MM.1S (cell line): ENCODE data around the gene ERMN.
A peak's percentile ranks its signal among the peaks of the same experiment; 100 is the strongest.

Experiments
- DNase-seq: peaks from one replicate; pipeline ENCODE4 v3.0.0-alpha.2; 2015
- H2AFZ ChIP-seq: fragments of 300-600 bp; sonication (generic); 2 replicates; pipeline ENCODE4 v1.6.0; 2016; ENCODE audit warnings: antibody characterized with exemption, low read length
- H3F3A ChIP-seq: fragments of 300-600 bp; sonication (generic); 2 replicates; pipeline ENCODE4 v1.6.1; 2016; ENCODE audit warnings: mild to moderate bottlenecking, antibody characterized with exemption, low read length, moderate library complexity, mixed read lengths; ENCODE audit not compliant: insufficient read depth
- H3K27ac ChIP-seq: fragments of 300-600 bp; sonication (generic); 2 replicates; pipeline ENCODE4 v1.5.1; 2016; ENCODE audit warnings: mild to moderate bottlenecking, low read length
- H3K27me3 ChIP-seq: fragments of 300-600 bp; sonication (generic); replicated peaks from 2 replicates; pipeline ENCODE4 v1.6.0; 2016; ENCODE audit warnings: low read length; ENCODE audit not compliant: insufficient read depth
- H3K36me3 ChIP-seq: fragments of 300-600 bp; sonication (generic); replicated peaks from 2 replicates; pipeline ENCODE4 v1.6.1; 2016; ENCODE audit warnings: mild to moderate bottlenecking, low read length, mixed read lengths; ENCODE audit not compliant: insufficient read depth
- H3K4me1 ChIP-seq: fragments of 300-600 bp; sonication (generic); 2 replicates; pipeline ENCODE4 v1.6.1; 2016; ENCODE audit warnings: low read length, mixed read lengths
- H3K4me2 ChIP-seq: fragments of 300-600 bp; sonication (generic); 2 replicates; pipeline ENCODE4 v1.6.0; 2016; ENCODE audit warnings: low read depth, low read length
- H3K4me3 ChIP-seq: fragments of 300-600 bp; sonication (generic); 2 replicates; pipeline ENCODE4 v1.5.1; 2016; ENCODE audit warnings: low read length, mixed read lengths
- H3K79me2 ChIP-seq: fragments of 300-600 bp; sonication (generic); 2 replicates; pipeline ENCODE4 v1.6.1; 2016; ENCODE audit warnings: mixed run types, low read length, mixed read lengths
- H3K9ac ChIP-seq: fragments of 300-600 bp; sonication (generic); 2 replicates; pipeline ENCODE4 v1.6.1; 2016; ENCODE audit warnings: low read length, mixed read lengths
- H3K9me2 ChIP-seq: fragments of 300-600 bp; sonication (generic); replicated peaks from 2 replicates; pipeline ENCODE4 v1.6.1; 2016; ENCODE audit warnings: mild to moderate bottlenecking, low read length, mixed read lengths; ENCODE audit not compliant: insufficient read depth
- H3K9me3 ChIP-seq: fragments of 300-600 bp; sonication (generic); replicated peaks from 2 replicates; pipeline ENCODE4 v1.6.1; 2016; ENCODE audit warnings: mild to moderate bottlenecking, low read length, mixed read lengths; ENCODE audit not compliant: insufficient read depth
- H4K20me1 ChIP-seq: fragments of 300-600 bp; sonication (generic); 2 replicates; pipeline ENCODE4 v1.6.1; 2016; ENCODE audit warnings: mild to moderate bottlenecking, low read length, moderate library complexity, mixed read lengths; ENCODE audit not compliant: insufficient read depth
- CTCF ChIP-seq: fragments of 300-600 bp; sonication (generic); IDR thresholded peaks from 2 replicates; pipeline ENCODE4 v1.5.1; 2016; ENCODE audit warnings: antibody characterized with exemption, low read length, mixed read lengths
- EZH2 ChIP-seq: fragments of 300-600 bp; sonication (generic); optimal IDR thresholded peaks from 2 replicates; pipeline ENCODE3; 2017; ENCODE audit warnings: low read depth, mild to moderate bottlenecking, antibody characterized with exemption, low read length, mixed read lengths
- EZH2phosphoT487 ChIP-seq: fragments of 300-600 bp; sonication (generic); IDR thresholded peaks from 2 replicates; pipeline ENCODE4 v1.6.1; 2018; ENCODE audit warnings: antibody characterized with exemption, low read length

Gene ERMN

GRCh38 chr2:157339965-157340655, 14.5 kb upstream of the ERMN start:
- Histone ChIP-seq H3K4me3 (no peak overlapping the region), H2AFZ (no peak overlapping the region), H3K27ac (no peak overlapping the region), H4K20me1 (no peaks in the 10 kb centered on the region), H3K9ac (no peak overlapping the region), H3K9me3 (no peaks in the 10 kb centered on the region), H3K4me2 (no peak overlapping the region), H3K27me3 (no peaks in the 10 kb centered on the region), H3K36me3 (no peaks in the 10 kb centered on the region), H3K9me2 (no peaks in the 10 kb centered on the region), H3F3A (no peaks in the 10 kb centered on the region), H3K79me2 (no peaks in the 10 kb centered on the region), H3K4me1 (peaks cover 8% of the 10 kb centered on the region)
- DNase-seq, result no peak
- TF ChIP-seq CTCF, result no peak
- TF ChIP-seq EZH2phosphoT487, result no peak
- no peak for TF ChIP-seq EZH2

- H3K36me3 ChIP-seq, result no peaks in the 10 kb centered on the region
- H3K27ac ChIP-seq, result no peak overlapping the region
- no peak overlapping the region for H2AFZ ChIP-seq
- H3F3A ChIP-seq, result no peaks in the 10 kb centered on the region
- H3K27me3 ChIP-seq, result no peaks in the 10 kb centered on the region
- peaks cover 8% of the 10 kb centered on the region for H3K4me1 ChIP-seq
- no peak overlapping the region for H3K4me3 ChIP-seq
- no peaks in the 10 kb centered on the region for H3K9me2 ChIP-seq
- TF ChIP-seq EZH2, result no peak
- TF ChIP-seq CTCF, result no peak
- TF ChIP-seq EZH2phosphoT487, result no peak
- H3K4me2 ChIP-seq, result no peak overlapping the region
- H3K79me2 ChIP-seq, result no peaks in the 10 kb centered on the region
- DNase-seq, result no peak
- no peak overlapping the region for H3K9ac ChIP-seq
- no peaks in the 10 kb centered on the region for H3K9me3 ChIP-seq
- H4K20me1 ChIP-seq, result no peaks in the 10 kb centered on the region
These were observed 12.4 kb upstream of the ERMN start for GRCh38 chr2:157337978-157338377.

- no peaks in the 10 kb centered on the region for H3K27me3 ChIP-seq
- no peaks in the 10 kb centered on the region for H3K79me2 ChIP-seq
- DNase-seq, result peak; percentile 58
- no peak overlapping the region for H2AFZ ChIP-seq
- no peak overlapping the region for H3K27ac ChIP-seq
- no peak overlapping the region; the same call in 1 of the 2 replicates for H3K4me2 ChIP-seq
- H3K9me2 ChIP-seq, result no peaks in the 10 kb centered on the region
- H3K4me3 ChIP-seq, result no peak overlapping the region
- H3K36me3 ChIP-seq, result no peaks in the 10 kb centered on the region
- no peaks in the 10 kb centered on the region for H3F3A ChIP-seq
- H4K20me1 ChIP-seq, result no peaks in the 10 kb centered on the region
- no peak overlapping the region for H3K9ac ChIP-seq
- no peaks in the 10 kb centered on the region for H3K9me3 ChIP-seq
- TF ChIP-seq EZH2, result no peak
- no peak for TF ChIP-seq EZH2phosphoT487
- TF ChIP-seq CTCF, result peak; percentile 75
- H3K4me1 ChIP-seq, result 0 out of 2 replicates have a peak, but pooled peaks cover 4% of the 10 kb centered on the region
These were observed 10.8 kb upstream of the ERMN start for GRCh38 chr2:157336137-157337010.
